ENCODE data around the gene SEC22B.
A peak's percentile ranks its signal among the peaks of the same experiment; 100 is the strongest.
"Not testable (repeated sequence)": the region's sequence is repeated elsewhere in the genome, so short reads cannot be mapped to it uniquely, and the experiment has no call there.

SEC22B gene

GRCh38 chr1:120176092-120176855, at the start of gene SEC22B:
TSS of gene SEC22B (minus strand) at chr1:120176520. CDS start at chr1:120176381, 139 bp downstream.
- peak; percentile 83 to 84 for DNase-seq (ENCODE audit: low read depth in 2 of 2)

DNA sequence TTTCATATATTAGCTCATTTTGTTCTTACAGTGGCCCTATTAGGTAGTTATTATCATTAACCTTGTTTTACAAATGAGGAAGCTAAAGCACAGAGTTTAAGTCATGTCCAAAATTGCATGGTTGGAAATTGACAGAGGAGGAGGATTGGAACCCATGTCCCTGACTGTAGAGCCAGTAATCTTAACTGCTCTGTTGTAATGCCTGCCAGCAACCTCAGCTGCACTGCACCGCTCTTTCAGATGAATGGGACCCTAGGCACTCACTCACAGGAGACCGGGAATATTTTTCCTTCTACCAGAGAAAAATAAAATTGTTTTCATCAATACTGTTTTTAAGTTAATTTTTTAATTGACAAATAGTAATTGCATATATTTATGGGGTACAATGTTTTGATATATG, 41.6 kb upstream of the SEC22B start:
- DNase-seq (ENCODE audit: low read depth in 2 of 2), result not testable (repeated sequence)

DNA sequence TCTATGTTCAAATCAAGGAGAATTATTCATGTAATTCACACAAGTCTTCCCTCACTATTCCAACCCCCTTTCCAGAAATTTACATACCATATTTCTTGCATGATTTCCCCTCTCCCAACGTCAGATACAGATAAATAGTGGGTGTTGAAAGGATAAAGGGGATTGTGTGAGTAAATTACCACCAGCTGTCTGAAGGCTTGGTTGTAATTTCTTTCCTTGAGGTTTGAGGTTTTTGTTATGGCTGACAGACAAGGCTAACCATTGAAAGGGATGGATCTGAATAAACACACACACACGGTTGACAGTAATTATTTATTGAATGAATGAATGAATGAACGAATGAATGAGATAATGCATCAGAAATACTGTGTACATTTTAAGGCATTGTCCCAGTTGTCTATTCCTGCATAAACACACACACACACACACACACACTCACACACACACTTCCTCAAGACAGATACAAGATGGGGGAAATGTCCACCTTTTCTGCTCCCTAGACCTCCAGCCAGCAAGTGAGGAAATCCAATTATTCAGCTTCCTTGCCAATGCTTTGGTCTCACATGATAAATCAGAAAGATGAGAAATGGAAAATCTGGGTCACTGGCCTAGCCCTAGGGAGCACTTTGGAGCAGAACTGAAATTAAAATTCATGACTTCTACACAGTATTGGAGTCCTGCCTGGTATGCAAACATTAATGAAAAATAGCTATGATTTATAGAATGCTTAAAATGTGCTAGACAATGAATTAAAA, 41.0 kb upstream of the SEC22B start:
- DNase-seq (ENCODE audit: low read depth in 2 of 2), result not testable (repeated sequence)

GRCh38 chr1:120213606-120214005, 37.3 kb upstream of the SEC22B start:
- DNase-seq (ENCODE audit: low read depth in 2 of 2), result not testable (repeated sequence)

DNA sequence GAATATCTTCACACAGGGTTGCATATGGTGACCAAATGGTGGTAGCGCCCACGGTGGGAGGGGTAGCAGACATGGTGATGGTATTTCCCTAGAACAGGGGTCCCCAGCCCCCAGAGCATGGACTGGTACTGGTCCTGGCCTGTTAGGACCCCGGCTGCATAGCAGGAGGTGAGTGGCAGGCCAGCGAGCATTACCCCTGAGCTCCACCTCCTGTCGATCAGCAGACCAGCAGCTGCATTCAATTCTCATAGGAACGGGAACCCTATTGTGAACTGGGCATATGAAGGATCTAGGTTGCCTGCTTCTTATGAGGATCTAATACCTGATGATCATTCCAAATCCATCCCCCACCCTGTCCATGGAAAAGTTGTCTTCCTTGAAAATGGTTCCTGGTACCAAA, 34.4 kb upstream of the SEC22B start:
- not testable (repeated sequence) for DNase-seq (ENCODE audit: low read depth in 2 of 2)

GRCh38 chr1:120196863-120197775, 20.8 kb upstream of the SEC22B start:
- not testable (repeated sequence) for DNase-seq (ENCODE audit: low read depth in 2 of 2)

GRCh38 chr1:120188626-120189025, 12.3 kb upstream of the SEC22B start:
- not testable (repeated sequence) for DNase-seq (ENCODE audit: low read depth in 2 of 2)

GRCh38 chr1:120182176-120182707, 5.9 kb upstream of the SEC22B start:
- not testable (repeated sequence) for DNase-seq (ENCODE audit: low read depth in 2 of 2)

- DNase-seq (ENCODE audit: low read depth in 2 of 2), result not testable (repeated sequence)
Measured at GRCh38 chr1:120179811-120180690, 3.7 kb upstream of the SEC22B start.

DNA sequence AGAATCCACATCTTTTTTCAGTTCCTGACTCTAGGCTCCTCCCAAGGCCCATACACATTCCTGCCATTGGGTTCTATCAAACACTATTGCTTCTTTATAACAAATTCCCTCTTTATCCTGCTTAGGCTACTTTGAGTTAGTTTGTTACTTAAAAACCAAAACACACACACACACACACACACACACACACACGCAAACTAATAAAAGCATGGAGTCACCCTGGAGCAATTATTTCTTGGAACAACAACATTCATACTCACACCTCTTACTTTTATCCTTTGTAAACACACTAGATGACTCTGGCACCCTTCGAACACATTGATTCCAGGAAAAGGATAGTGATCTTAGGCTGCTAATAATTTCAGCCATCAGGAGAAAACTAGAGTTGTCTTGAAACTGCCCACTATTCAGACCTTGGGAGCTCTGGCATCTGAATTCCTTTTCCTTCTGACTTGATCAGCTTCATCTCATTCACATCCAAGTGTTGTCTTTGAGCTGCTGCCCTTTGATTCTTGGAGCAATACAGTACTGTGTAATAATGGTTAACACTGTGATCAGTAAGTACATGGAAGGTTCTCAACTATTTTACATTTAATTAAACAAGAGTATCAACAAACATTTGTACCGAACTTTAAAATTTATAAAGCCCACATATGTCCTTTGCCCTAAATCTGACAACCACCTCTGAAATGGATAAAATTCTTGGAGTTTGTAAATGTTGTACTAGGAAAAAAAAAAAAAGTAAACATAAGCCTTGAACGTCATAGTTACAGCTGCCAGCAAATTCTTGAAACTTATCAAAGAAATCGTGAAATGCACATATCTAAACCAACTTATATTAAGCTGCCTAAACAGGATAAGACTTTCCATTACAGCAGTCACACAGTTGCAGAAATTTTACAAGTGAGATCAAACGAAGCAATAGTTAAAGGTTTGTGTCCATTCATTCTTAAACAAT, 2.8 kb upstream of the SEC22B start:
- DNase-seq (ENCODE audit: low read depth in 2 of 2), result no peak

GRCh38 chr1:120178058-120178457, 1.7 kb upstream of the SEC22B start:
- not testable (repeated sequence) for DNase-seq (ENCODE audit: low read depth in 2 of 2)

DNA sequence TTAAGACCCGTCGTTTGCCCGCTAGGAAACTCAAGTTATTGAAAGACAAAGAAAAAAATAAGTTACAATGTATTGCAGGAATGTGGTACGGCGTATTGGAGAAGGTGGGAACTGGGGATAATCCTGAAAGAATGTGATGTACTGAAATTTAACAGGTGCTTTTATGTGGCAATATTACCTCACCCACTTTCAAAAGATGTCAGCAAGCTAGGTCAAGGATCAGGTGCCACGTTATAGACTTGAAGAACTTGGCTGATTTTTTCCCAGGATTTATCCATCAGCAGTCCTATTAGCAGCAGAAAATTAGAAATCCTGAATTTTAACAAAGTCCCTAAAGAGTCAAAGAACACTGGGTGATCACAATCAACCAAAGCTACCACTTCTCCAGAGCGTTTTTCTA, 632 bp downstream of the SEC22B start:
- DNase-seq (ENCODE audit: low read depth in 2 of 2), result not testable (repeated sequence)

DNA sequence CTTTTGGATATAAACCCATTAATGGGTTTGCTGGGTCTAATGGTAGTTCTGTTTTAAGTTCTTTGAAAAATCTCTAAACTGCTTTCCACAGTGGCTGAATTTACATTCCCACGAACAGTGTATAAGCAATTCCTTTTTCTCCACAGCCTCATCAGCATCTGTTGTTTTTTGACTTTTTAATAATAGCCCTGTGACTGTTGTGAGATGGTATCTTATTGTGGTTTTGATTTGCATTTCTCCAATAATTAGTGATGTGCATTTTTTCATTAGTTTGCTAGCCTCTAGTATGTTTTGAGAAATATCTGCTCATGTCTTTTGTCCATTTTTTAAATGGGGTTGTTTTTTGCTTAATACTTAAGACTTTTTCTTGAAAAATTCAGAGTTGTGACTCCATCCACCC, 11.6 kb downstream of the SEC22B start:
- not testable (repeated sequence) for DNase-seq (ENCODE audit: low read depth in 2 of 2)

- not testable (repeated sequence) for DNase-seq (ENCODE audit: low read depth in 2 of 2)
Measured at GRCh38 chr1:120162015-120162414, 14.3 kb downstream of the SEC22B start.

DNA sequence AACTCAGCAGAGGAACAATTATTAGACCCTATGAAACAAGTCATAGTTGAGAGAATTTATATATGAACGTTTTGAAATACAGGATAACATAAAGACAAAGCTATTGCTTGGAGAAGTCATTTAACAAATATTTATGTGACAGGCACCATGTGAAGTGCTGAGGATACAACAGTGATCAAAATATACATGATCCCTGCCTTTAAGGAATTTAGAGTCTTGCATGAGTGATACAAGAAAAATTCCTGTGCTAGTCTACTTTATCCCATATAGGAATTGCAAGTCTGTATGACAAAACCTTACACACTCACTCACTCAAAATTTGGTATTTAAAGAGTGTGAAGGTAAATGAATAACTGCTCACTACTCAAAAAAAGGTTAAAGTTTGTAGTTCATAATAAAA, 17.8 kb downstream of the SEC22B start:
- not testable (repeated sequence) for DNase-seq (ENCODE audit: low read depth in 2 of 2)

DNA sequence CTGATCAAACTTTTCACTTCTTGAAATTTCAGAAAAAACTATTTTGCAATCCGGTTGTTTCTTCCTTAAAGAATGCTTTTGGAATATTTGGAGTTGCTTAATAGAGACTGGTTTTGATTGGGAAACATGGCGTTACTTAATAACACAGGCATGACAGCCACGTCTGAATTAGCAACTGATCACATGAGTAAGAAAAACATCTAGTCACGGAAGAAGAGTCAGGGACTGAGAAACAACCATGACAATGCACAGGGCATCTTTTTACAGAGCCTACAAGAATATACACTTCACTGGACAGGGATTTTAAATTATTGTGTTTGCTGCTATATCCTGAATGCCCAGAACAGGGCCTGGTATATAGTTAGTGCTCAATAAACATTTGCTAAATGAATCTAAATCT, 18.2 kb downstream of the SEC22B start:
- DNase-seq (ENCODE audit: low read depth in 2 of 2), result not testable (repeated sequence)

DNA sequence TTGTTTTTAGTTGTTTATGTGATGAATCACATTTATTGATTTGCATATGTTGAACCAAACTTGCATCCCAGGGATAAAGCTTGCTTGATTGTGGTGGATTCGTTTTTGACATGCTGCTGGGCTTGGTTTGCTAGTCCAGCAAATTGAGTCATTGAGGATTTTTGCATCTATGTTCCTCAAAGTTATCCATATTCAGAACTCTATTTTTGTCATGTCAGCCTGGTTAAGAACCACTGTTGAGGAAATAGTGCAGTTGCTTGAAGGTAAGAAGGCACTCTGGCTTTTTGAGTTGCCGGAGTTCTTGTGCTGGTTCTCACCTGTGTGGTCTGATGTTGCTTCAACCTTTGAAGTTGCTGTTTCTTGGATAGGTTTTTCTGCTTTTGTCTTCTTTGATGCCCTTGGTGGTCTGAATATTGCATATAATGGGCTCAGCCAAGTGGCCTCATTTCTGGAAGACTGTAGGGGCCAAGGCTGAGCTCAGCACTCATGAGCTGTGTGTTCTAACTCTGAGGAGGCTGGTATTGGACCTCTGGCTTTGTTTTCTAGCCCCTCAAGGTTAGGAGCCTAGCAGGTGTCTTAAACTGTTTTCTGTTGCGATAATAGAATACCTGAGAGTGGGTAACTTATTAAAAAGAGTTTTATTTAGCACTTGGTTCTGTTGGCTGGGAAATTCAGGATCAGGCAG, 26.0 kb downstream of the SEC22B start:
- not testable (repeated sequence) for DNase-seq (ENCODE audit: low read depth in 2 of 2)

DNA sequence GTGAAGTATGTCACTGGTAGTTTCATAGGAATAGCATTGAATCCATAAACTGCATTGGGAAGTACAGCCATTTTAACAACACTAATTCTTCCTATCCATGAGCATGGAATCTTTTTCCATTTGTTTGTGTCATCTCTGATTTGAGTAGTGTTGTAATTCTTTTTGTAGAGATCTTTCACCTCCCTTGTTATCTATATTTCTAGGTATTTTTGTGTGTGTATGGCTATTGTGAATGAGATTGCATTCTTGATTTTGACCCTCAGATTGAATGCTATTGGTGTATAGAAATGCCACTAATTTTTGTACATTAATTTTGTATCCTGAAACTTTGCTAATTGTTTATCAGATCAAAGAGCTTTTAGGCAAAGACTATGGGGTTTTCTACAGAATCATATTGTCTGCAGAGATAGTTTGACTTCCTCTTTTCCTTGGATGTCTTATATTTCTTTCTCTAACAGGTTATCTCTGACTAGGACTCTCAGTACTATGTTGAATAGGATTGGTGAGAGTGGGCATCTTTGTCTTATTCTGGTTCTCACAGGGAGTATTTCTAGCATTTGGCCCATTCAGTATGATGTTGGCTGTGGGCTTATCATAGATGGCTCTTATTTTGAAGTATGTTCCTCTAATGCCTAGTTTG, 26.8 kb downstream of the SEC22B start:
- DNase-seq (ENCODE audit: low read depth in 2 of 2), result not testable (repeated sequence)
